ENCODE data around the gene SCN4A.

DNA sequence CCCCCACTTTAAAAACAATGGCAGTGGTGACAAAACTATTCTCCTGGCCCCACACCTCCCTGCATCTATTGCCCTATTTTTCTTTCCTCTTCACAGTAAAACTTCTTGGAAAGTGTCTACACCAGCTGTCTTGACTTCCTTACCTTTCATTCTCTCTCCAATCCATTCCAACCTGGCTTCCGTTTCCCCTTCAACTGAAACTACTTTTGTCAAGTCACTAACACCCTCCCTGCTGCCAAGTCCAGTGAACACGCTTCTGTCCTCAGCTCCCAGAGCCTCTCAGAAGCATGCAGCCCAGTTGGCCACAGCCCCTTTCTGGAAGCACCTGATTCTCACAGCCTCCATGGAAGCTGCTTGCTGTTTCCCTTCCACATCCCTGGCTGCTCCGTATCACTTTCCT lies 4.0 kb upstream of the SCN4A start:
- TF ChIP-seq, protein P1, sequence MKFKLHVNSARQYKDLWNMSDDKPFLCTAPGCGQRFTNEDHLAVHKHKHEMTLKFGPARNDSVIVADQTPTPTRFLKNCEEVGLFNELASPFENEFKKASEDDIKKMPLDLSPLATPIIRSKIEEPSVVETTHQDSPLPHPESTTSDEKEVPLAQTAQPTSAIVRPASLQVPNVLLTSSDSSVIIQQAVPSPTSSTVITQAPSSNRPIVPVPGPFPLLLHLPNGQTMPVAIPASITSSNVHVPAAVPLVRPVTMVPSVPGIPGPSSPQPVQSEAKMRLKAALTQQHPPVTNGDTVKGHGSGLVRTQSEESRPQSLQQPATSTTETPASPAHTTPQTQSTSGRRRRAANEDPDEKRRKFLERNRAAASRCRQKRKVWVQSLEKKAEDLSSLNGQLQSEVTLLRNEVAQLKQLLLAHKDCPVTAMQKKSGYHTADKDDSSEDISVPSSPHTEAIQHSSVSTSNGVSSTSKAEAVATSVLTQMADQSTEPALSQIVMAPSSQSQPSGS (CRISPR knock-in tag; IDR thresholded peaks at IDR 0.05) = no peak
- no peak for TF ChIP-seq RAD21 (CRISPR knock-in tag; IDR thresholded peaks at IDR 0.05)
- no peak for TF ChIP-seq POLR2A (IDR thresholded peaks at IDR 0.05; ENCODE audit: insufficient read depth in 1 of 2, low read depth in 2 of 2, low read length in 2 of 2)
- TF ChIP-seq, protein P2, sequence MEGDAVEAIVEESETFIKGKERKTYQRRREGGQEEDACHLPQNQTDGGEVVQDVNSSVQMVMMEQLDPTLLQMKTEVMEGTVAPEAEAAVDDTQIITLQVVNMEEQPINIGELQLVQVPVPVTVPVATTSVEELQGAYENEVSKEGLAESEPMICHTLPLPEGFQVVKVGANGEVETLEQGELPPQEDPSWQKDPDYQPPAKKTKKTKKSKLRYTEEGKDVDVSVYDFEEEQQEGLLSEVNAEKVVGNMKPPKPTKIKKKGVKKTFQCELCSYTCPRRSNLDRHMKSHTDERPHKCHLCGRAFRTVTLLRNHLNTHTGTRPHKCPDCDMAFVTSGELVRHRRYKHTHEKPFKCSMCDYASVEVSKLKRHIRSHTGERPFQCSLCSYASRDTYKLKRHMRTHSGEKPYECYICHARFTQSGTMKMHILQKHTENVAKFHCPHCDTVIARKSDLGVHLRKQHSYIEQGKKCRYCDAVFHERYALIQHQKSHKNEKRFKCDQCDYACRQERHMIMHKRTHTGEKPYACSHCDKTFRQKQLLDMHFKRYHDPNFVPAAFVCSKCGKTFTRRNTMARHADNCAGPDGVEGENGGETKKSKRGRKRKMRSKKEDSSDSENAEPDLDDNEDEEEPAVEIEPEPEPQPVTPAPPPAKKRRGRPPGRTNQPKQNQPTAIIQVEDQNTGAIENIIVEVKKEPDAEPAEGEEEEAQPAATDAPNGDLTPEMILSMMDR (CRISPR knock-in tag; IDR thresholded peaks at IDR 0.05) = no peak
- TF ChIP-seq FOXC1 (CRISPR knock-in tag; IDR thresholded peaks at IDR 0.05; ENCODE audit: borderline replicate concordance) = no peak
- TF ChIP-seq EP300 (IDR thresholded peaks at IDR 0.05; ENCODE audit: low read depth in 2 of 2, low read length in 2 of 2) = no peak
- no peak for TF ChIP-seq EP300 (CRISPR knock-in tag; IDR thresholded peaks at IDR 0.05; ENCODE audit: borderline replicate concordance)
- no peak for TF ChIP-seq TCF7L2 (IDR thresholded peaks at IDR 0.05; ENCODE audit: low read depth, low read length)
- TF ChIP-seq, protein P3, sequence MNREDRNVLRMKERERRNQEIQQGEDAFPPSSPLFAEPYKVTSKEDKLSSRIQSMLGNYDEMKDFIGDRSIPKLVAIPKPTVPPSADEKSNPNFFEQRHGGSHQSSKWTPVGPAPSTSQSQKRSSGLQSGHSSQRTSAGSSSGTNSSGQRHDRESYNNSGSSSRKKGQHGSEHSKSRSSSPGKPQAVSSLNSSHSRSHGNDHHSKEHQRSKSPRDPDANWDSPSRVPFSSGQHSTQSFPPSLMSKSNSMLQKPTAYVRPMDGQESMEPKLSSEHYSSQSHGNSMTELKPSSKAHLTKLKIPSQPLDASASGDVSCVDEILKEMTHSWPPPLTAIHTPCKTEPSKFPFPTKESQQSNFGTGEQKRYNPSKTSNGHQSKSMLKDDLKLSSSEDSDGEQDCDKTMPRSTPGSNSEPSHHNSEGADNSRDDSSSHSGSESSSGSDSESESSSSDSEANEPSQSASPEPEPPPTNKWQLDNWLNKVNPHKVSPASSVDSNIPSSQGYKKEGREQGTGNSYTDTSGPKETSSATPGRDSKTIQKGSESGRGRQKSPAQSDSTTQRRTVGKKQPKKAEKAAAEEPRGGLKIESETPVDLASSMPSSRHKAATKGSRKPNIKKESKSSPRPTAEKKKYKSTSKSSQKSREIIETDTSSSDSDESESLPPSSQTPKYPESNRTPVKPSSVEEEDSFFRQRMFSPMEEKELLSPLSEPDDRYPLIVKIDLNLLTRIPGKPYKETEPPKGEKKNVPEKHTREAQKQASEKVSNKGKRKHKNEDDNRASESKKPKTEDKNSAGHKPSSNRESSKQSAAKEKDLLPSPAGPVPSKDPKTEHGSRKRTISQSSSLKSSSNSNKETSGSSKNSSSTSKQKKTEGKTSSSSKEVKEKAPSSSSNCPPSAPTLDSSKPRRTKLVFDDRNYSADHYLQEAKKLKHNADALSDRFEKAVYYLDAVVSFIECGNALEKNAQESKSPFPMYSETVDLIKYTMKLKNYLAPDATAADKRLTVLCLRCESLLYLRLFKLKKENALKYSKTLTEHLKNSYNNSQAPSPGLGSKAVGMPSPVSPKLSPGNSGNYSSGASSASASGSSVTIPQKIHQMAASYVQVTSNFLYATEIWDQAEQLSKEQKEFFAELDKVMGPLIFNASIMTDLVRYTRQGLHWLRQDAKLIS (CRISPR knock-in tag; IDR thresholded peaks at IDR 0.05) = no peak
- no peak for TF ChIP-seq SMARCC2 (IDR thresholded peaks at IDR 0.05)
- TF ChIP-seq, protein P4, sequence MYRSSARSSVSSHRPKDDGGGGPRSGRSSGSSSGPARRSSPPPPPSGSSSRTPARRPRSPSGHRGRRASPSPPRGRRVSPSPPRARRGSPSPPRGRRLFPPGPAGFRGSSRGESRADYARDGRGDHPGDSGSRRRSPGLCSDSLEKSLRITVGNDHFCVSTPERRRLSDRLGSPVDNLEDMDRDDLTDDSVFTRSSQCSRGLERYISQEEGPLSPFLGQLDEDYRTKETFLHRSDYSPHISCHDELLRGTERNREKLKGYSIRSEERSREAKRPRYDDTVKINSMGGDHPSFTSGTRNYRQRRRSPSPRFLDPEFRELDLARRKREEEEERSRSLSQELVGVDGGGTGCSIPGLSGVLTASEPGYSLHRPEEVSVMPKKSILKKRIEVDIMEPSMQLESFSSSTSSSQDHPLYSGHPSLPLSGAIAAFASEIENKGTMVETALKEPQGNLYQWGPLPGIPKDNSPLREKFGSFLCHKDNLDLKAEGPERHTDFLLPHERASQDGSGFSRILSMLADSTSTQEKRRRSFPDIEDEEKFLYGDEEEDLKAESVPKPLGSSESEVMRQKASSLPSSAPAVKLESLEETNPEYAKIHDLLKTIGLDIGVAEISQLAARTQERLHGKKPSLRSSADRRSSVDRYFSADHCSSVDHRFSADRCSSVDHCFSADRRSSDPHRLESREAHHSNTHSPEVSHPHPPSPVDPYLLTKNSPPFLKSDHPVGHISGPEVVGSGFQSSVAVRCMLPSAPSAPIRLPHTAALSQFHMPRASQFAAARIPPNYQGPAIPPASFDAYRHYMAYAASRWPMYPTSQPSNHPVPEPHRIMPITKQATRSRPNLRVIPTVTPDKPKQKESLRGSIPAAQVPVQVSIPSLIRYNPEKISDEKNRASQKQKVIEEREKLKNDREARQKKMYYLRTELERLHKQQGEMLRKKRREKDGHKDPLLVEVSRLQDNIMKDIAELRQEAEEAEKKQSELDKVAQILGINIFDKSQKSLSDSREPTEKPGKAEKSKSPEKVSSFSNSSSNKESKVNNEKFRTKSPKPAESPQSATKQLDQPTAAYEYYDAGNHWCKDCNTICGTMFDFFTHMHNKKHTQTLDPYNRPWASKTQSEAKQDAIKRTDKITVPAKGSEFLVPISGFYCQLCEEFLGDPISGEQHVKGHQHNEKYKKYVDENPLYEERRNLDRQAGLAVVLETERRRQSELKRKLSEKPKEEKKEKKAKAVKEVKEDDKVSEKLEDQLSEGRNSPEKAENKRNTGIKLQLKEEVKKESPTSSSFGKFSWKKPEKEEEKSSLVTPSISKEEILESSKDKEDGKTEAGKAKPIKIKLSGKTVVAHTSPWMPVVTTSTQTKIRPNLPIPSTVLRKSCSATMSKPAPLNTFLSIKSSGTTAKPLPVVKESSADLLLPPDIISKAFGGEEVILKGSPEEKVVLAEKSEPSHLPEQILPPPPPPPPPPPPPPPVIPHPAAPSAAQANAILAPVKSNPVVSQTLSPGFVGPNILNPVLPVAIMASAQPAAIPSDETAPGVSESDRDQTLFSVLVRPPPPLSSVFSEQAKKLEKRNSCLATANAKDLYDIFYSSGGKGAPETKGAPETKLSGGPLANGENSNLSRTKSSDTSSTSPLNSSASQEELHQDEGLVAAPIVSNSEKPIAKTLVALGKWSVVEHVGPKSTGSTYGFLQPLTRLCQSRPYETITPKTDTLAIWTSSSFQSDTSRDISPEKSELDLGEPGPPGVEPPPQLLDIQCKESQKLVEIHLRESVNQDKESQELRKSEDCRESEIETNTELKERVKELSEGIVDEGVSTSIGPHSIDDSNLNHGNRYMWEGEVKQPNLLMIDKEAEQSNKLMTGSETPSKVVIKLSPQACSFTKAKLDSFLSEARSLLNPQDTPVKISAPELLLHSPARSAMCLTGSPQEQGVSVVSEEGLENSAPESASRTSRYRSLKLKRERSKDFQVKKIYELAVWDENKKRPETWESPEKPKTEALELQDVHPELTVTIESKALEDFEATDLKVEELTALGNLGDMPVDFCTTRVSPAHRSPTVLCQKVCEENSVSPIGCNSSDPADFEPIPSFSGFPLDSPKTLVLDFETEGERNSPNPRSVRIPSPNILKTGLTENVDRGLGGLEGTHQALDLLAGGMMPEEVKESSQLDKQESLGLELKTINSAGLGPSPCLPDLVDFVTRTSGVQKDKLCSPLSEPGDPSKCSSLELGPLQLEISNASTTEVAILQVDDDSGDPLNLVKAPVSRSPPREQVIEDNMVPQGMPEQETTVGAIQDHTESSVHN (CRISPR knock-in tag; IDR thresholded peaks at IDR 0.05) = no peak
- TF ChIP-seq SIN3B (IDR thresholded peaks at IDR 0.05; ENCODE audit: low read length) = no peak
- no peak for TF ChIP-seq ETV6 (CRISPR knock-in tag; conservative IDR thresholded peaks at IDR 0.05)

Measured in HepG2 (cell line).